Breast epithelium (tissue), 4 donors: Measurements from ENCODE around the gene CAMSAP1. TPM values are rescaled to one million over a fixed set of nuclear protein-coding genes. Genes with fewer than 3 reads are reported as not detected.

ENCODE experiments used
- DNase-seq, 2 donors: peaks; one replicate each; pipeline ENCODE4 v3.0.0-alpha.2; 2019; ENCODE audit warnings: low spot score in 2 of 2
- H3K27ac ChIP-seq, 2 donors: fragments of 200-600 bp; sonication (generic) in 1 of 2; one replicate each; pipeline ENCODE4 v1.5.1; 2016 to 2019; ENCODE audit warnings: mild to moderate bottlenecking in 1 of 2
- H3K27me3 ChIP-seq, 2 donors: fragments of 200-600 bp; sonication (generic) in 1 of 2; one replicate each; pipeline versions ENCODE4 v1.5.1 to v1.6.0; 2017 to 2019; ENCODE audit warnings: control low read depth in 1 of 2, mild to moderate bottlenecking in 1 of 2
- H3K36me3 ChIP-seq: fragments of 200-600 bp; one replicate; pipeline ENCODE4 v1.5.1; 2019
- H3K4me1 ChIP-seq, 2 donors: fragments of 200-600 bp; sonication (generic); one replicate each; pipeline ENCODE4 v1.5.1; 2016 to 2019; ENCODE audit warnings: control low read depth in 1 of 2
- H3K4me3 ChIP-seq, 3 donors: fragments of 200-600 bp; sonication (generic); 1 replicate in 2 of 3; 2 replicates in 1 of 3; pipeline ENCODE4 v1.5.1; 2016 to 2019; ENCODE audit warnings: mild to moderate bottlenecking in 3 of 3, moderate library complexity in 2 of 3
- H3K9me3 ChIP-seq, 2 donors: fragments of 200-600 bp; sonication (generic) in 1 of 2; one replicate each; pipeline ENCODE4 v1.5.1; 2016 to 2019; ENCODE audit warnings: control low read depth in 1 of 2
- POLR2A ChIP-seq: fragments of 450-650 bp; IDR thresholded peaks from one replicate; pipeline ENCODE4 v1.6.1; 2016; ENCODE audit warnings: antibody characterized with exemption, mild to moderate bottlenecking, moderate library complexity
- POLR2AphosphoS5 ChIP-seq, 3 donors: sonication (generic); formaldehyde crosslinking; IDR thresholded peaks; one replicate each; pipeline ENCODE4 v1.6.1; 2017; ENCODE audit warnings: antibody characterized with exemption in 3 of 3
- intact Hi-C: fragments of 100-400 bp; cut with DNase I; formaldehyde crosslinking; loops from one replicate; pipeline ENCODE4 v1.15.1; 2023; ENCODE audit warnings: low total_unique reads
- total RNA-seq, 3 donors: library from RNA; depleted of rRNA; stranded (reverse); fragments of >200 nt; gene quantifications; one replicate each; pipeline ENCODE4 v1.1.0, GENCODE V29; 2016
- TF ChIP-seq, protein P1 (sequence below), 3 donors: fragments of 450-650 bp; IDR thresholded peaks; one replicate each; pipeline ENCODE4 v1.5.1; 2016 to 2017; ENCODE audit warnings: antibody characterized with exemption in 3 of 3, mild to moderate bottlenecking in 3 of 3, moderate library complexity in 3 of 3

Gene CAMSAP1
- total RNA-seq, 3 donors from 2014 or later: 25.0 to 29.8 (median 29.0) TPM

DNA sequence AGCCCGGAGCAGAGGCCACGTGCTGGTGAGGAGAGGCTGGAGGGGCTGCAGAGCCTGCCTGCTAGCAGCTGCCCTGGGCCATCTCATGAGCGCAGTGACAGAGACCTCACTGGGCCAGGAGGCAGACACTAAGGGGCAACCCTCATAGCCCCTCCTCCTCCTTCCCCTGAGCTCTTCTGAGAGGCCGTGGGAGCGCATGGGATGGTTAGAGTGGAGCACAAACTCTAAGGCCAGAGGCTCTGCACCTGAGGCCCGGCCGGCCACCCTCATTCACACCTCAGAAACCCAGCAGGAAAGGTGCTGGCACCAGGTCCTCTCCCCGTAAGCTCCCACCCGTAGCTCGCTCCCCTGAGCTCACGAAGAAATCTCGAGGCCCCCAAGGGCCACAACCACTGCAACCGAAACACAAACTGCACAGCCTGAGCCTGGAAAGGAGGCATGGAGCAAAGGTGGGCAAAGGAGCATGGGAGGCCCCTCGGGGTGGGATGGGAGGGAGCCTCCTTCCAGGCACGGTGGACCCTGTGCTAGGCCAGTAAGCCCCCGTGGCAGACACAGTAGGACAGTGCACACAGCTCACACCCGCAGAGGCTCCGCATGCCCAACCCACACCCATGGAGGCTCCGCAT is 17.7 kb downstream of the CAMSAP1 start:
- TF ChIP-seq POLR2A: no peak
- TF ChIP-seq, protein P1, sequence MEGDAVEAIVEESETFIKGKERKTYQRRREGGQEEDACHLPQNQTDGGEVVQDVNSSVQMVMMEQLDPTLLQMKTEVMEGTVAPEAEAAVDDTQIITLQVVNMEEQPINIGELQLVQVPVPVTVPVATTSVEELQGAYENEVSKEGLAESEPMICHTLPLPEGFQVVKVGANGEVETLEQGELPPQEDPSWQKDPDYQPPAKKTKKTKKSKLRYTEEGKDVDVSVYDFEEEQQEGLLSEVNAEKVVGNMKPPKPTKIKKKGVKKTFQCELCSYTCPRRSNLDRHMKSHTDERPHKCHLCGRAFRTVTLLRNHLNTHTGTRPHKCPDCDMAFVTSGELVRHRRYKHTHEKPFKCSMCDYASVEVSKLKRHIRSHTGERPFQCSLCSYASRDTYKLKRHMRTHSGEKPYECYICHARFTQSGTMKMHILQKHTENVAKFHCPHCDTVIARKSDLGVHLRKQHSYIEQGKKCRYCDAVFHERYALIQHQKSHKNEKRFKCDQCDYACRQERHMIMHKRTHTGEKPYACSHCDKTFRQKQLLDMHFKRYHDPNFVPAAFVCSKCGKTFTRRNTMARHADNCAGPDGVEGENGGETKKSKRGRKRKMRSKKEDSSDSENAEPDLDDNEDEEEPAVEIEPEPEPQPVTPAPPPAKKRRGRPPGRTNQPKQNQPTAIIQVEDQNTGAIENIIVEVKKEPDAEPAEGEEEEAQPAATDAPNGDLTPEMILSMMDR (IDR thresholded peaks at IDR 0.05): no peak
- TF ChIP-seq POLR2AphosphoS5 (IDR thresholded peaks at IDR 0.05): no peak
- Histone ChIP-seq H3K9me3 (no peaks in the 10 kb centered on the region), H3K4me3 (peak overlapping the region in 1 of 3 donors; percentile 31), H3K27me3 (no peaks in the 10 kb centered on the region), H3K4me1 (peaks cover 25 to 39% of the 10 kb centered on the region in 2 donors), H3K36me3 (no peaks in the 10 kb centered on the region), H3K27ac (peak overlapping the region in 1 of 2 donors; percentile 45)
- intact Hi-C loops: no loop called here
- no peak for DNase-seq

DNA sequence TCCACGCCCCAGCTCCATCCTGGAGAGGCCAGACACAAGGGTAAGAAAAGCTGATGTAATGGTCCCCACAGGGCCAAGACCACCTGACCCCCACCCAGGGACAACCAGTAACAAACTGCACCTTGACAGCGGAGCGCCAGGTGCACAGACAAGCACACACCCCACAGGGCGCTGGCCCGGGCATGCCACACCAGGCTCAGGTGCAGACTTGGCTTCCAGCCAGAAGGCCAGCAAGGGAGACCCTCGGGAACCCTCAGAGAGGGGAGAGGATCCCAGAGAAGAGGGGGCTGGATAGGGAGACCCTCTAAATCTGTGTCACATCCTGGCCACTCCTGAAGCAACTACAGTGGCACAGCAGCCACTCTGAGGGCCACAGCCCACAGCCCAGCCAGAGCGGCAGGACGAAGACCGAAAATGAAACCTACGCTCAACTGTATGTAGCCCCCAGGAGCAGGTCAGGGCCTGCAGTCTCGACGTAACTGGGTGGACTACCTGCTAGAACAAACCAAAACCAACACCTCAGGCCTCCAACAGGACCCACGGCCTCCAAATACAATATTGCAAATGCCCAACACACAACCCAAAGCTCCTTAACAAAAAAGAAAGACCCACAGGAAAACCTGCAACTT is 18.5 kb downstream of the CAMSAP1 start:
- Histone ChIP-seq H3K4me3 (no peak overlapping the region), H3K9me3 (no peaks in the 10 kb centered on the region), H3K4me1 (peaks cover 25 to 39% of the 10 kb centered on the region in 2 donors), H3K27ac (no peak overlapping the region), H3K27me3 (no peaks in the 10 kb centered on the region), H3K36me3 (no peaks in the 10 kb centered on the region)
- DNase-seq: no peak
- TF ChIP-seq POLR2A (no peak), POLR2AphosphoS5 (IDR thresholded peaks at IDR 0.05) (no peak)
- TF ChIP-seq, protein P1 (IDR thresholded peaks at IDR 0.05): no peak
- intact Hi-C loops: no loop called here

- no peak for TF ChIP-seq POLR2AphosphoS5 (IDR thresholded peaks at IDR 0.05)
- H3K4me1 ChIP-seq: peaks cover 25 to 39% of the 10 kb centered on the region in 2 donors
- no peak for DNase-seq
- H3K9me3 ChIP-seq: no peaks in the 10 kb centered on the region
- no peak overlapping the region for H3K4me3 ChIP-seq
- H3K27me3 ChIP-seq: no peaks in the 10 kb centered on the region
- no peak overlapping the region for H3K27ac ChIP-seq
- intact Hi-C loops: no loop called here
- H3K36me3 ChIP-seq: no peaks in the 10 kb centered on the region
These were observed 19.1 kb downstream of the CAMSAP1 start for GRCh38 chr9:135888126-135888765.

DNA sequence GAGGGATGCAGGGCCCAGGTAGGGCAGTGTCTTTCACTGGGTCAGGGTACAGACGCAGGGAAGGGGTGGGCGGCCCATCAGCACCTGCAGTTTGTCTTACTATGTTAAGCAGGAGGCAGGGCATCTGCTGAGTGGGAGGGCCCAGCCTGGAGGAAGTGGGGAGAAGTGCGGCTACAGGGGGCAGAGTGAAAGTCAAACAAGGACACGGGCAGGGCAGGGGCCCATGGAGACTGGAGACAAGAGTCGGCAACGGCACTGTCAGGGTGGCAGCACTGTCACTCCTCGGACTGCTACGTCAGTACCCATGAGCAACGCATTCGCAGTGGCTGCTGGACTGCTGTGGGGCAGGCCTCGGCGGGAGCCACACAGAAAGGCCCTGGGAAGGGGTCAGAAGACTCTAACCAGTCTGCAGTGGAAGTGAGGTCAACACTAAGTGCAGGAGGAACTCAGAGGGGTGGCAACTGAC is 19.7 kb downstream of the CAMSAP1 start:
- peaks cover 25 to 39% of the 10 kb centered on the region in 2 donors for H3K4me1 ChIP-seq
- no peaks in the 10 kb centered on the region for H3K36me3 ChIP-seq
- intact Hi-C loops: no loop called here
- no peaks in the 10 kb centered on the region for H3K9me3 ChIP-seq
- no peak for DNase-seq
- H3K27me3 ChIP-seq: no peaks in the 10 kb centered on the region
- peak overlapping the region in 1 of 3 donors; percentile 35 for H3K4me3 ChIP-seq
- TF ChIP-seq POLR2AphosphoS5 (IDR thresholded peaks at IDR 0.05) (no peak), POLR2A (no peak)
- H3K27ac ChIP-seq: no peak overlapping the region

GRCh38 chr9:135887021-135887507 is 20.3 kb downstream of the CAMSAP1 start:
- DNase-seq: no peak
- H3K27ac ChIP-seq: no peak overlapping the region
- no peaks in the 10 kb centered on the region for H3K27me3 ChIP-seq
- H3K4me3 ChIP-seq: peak overlapping the region in 1 of 3 donors; percentile 35
- H3K36me3 ChIP-seq: no peaks in the 10 kb centered on the region
- peaks cover 25 to 39% of the 10 kb centered on the region in 2 donors for H3K4me1 ChIP-seq
- TF ChIP-seq POLR2AphosphoS5 (IDR thresholded peaks at IDR 0.05): no peak
- TF ChIP-seq, protein P1 (IDR thresholded peaks at IDR 0.05): no peak
- no peaks in the 10 kb centered on the region for H3K9me3 ChIP-seq
- intact Hi-C loops: no loop called here
